GM19463 (cell line): Measurements from ENCODE around the gene GJA4.

Experiments used
- ATAC-seq: cut with Tn5 transposase; IDR thresholded peaks from one replicate; pipeline ENCODE4 v1.9.1; 2021; ENCODE audit warnings: mild to moderate bottlenecking, moderate library complexity; ENCODE audit not compliant: unreplicated experiment

The GJA4 gene

DNA sequence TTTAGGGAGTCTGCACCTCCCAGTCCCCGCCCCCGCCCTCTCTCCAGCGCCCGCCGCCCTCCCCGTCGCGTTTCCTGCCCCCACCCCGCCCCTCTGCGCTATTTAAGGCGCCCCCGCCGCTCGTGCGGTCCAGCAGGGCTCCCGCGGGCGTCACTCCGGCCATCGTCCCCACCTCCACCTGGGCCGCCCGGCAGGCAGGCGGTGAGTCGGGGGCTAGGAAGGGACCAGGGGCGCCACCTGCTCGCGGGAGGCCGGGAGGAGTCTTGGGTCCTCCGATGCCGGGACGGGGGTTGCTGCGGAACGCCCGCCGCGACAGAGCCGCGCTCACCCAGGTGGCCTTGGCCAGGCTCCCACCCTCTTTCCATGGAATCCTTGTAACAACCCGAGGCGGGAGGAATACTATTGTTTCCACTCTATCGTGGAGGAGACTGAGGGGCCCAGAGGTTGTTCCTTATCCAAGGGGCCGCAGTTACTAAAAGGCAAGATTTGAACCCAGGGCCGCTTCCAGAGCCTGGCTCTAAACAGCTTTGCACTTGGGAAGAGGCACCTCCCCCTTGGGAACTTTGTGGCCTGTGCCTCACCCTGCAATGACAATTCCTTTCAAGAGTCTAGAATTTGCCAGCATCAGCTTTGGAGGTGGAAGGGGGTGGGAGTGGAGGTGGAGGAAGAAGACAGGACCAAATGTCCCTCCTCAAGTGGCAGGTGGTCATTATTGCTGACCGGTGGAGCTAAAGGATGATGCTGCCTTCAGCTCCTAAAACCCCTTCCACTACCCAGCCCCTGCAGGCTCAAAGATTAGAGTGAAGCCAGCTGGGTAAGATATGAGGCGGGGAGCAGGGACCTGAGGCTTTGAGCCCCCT is at the start of gene GJA4:
GJA4 (plus strand) TSS at position 132 of the 860 bp plus-strand sequence. CDS start 1,215 bp downstream, outside the sequence.
- ATAC-seq = no peak

DNA sequence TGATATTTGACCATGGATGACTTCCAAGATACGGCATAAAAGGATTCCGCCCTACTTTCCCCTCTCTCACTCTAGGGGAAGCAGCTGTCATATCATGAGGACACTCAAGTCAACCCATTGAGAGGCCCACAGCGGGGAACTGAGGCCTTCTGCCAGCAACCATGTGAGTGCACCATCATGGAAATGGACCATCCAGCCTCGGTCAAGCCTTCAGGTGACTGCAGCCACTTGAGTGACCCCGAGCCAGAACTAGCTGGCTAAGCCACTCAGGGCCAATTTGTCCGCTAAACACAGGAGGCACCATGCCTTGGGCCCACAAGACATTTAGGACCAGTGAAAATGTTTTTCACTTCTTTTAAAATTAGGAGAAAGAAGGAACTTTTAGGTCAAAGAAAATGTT is 49.0 kb upstream of the GJA4 start:
- ATAC-seq = no peak

DNA sequence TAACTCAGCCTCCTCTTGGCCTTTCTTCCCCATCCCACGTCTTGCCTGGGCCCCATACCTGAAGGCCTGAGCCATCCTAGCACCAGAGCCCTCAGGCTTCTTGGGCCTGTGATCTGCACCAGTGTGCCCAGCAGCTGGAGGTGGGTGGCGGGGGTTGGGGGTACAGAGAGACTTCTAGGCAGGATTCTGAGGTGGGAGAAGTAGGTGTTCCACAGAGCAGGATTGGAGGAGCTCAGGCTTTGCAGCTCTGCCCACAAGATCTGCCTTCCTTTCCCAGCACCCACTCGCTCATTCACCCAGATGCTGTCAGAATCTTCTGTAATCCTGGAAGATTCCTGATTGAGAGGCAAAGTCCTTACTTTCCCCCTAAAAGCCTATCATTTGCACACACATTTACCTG is 47.9 kb upstream of the GJA4 start:
- no peak for ATAC-seq

DNA sequence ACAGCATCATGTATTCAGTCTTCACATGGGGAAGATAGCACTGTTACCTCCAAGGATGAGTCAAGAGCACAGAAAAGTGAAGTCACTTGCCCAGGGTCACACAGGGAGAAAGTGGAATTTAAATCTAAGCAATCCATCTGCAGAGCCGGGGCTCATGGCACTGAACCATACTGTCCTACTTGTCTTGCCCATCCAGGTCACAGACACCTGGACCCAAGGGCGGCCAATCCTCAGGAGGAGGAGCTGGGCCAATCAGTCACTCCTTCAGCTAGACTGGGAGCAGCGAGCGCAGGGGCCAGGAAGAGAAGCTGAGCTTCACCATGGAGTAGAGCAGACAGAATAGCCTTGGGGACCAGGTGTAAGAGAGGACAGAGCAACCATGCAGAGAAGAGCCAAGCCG is 47.1 kb upstream of the GJA4 start:
- ATAC-seq = no peak

DNA sequence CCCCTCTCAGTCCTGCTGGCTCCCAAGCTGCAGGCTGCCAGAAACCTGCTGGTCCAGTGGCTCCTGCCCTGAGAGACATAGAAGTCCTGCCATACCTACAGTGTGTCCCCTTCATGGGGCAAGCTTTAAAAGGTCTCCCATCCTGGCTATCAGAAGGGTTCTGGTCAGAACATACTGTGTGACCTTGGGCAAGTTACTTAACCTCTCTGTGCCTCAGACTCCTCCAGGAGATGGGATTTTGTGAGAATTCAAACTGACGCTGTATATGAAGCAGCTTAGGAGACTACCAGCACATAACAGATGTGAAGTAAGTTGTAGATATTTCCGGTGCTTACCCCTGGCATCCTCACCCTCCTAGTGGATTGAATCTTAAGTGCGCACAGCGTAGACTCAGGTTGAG is 46.7 kb upstream of the GJA4 start:
- no peak for ATAC-seq

DNA sequence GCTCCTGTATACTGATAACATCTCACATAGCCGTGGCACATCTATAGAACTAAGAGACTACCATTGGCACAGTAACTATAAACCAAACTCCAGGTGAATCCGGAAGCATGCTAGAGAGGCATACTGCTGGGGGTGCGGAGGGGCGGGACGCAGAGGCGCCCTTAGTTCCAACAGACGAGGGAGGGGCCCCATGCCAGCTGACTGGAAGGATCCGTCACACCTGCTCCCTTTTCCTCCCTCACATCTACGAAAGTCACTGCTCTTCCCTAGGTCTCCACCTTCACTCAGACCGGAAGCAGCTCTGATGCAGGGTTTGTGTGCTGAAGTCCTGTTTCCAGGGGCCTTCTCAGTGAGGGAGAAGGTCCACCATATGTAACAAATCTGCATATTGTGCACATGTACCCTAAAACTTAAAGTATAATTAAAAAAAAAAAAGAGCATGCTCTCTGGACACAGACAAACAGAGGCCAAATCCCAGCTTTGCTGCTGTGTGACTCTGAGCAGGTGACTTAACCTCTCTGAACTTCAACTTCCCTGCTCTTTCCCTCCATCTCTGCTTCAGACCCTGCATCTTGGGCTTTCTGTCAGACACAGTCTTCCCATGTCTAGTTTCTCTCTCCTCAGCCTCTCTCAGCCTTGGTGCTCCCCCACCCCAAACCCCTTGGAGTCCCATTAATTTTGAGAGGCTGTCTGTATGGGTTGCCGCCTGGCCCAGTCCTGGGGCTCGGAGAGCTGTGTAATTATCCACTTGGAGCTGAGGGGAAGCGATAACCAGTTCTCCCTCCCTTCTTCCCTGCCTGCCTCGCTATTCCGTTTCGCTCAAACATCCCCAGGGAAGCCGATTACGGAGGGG is 45.8 kb upstream of the GJA4 start:
- no peak for ATAC-seq

DNA sequence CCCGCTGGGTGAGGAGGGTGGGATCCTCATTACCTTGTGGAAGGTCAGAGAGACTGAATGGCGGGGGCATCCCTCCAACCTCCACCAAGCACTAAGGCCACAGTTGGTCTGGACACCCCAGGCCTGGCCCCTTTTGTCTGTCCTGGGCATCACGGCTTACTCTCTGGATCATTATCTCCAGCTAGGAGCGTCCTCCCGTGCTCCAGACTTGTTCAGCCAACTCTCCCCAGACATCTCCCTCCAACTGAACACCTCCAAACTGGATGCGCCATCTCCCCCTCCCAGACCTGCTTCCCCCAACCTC is 45.2 kb upstream of the GJA4 start:
- ATAC-seq = no peak

DNA sequence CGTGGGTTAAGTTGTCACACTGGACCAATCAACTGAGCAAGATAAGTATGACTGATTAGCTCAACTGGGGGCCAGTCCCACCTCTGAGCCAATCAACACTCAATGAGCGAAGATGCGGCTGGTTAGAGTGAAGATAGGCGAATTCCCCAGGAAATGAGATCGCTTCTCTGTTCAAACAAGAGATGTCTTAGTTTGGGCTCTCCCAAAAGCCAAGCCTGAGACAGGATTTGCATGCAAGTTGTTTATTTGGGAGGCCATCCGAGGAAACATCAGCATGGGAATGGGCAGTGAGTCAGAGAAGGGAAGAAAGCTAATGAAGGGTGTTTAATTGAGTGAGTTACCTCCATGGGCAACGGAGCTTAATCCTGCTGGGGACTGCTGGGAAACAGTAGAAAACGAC is 42.8 kb upstream of the GJA4 start:
- ATAC-seq = no peak

DNA sequence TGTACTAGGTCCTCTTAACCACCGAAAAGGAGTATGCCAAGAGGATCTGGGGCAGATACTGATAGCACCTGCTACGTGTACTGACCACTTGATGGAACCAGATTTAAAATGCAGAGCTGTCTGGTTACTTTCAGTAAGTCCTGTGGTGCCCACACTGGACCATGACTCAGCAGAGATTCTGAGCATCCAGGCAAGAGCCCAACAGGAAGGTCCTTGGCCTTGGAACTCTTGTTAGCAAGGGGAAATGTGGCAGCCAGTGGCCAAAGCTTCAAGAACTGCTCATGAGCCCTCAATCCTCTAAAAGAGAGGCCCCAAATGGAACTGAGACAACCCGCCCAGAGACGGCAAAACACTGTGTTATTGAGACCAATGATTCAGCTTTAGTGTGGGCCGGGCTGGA is 42.2 kb upstream of the GJA4 start:
- ATAC-seq = no peak

DNA sequence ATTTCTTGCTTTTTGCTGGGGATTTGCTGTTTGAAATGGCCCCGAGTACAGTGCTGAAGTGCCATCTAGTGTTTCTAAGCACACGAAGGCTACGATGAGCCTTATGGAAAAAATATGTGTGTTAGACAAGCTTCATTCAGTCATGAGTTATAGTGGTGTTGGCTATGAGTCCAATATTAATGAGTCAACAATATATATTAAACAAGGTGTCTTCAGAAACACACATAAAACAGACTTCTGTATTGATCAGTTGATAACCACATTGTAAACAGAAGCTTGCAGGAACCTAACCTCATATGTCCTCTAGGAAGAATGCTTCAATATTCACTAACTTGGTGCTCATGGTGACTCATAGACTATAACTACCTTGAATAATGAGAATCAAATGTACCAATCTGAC is 39.6 kb upstream of the GJA4 start:
- ATAC-seq = no peak

DNA sequence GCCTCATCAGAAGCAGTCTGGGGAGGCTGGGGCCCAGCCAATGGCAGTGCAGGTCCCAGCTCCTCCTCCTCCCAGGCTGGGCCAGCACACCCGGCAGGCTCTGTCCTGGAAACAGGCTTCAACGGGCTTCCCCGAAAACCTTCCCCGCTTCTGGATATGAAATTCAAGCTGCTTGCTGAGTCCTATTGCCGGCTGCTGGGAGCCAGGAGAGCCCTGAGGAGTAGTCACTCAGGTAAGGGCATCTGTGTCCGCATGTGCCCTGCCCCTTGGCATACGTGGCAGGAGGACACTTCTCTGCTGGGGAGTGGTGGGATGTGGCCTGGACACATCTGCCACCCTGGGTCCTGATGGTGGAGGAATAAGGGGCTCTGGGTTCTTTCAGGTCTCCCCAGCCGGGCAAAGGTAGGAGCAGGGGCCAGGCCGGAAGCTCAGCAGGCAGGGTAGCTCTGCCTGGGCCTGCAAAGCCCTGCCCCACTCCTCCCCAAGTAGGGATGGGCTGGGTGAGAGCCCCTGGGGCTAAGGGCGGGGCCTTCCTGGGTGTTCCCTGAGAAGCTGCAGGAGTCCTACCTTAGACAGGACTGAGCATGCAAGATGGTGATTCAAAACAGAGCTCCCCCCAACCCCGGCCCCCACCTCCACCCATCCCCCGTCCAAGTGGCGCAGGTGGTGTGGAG is 37.7 kb upstream of the GJA4 start, which contains the start of gene GJB5:
GJB5 (plus strand) TSS at position 84 of the 674 bp plus-strand sequence. CDS start 2,284 bp downstream, outside the sequence.
- no peak for ATAC-seq

DNA sequence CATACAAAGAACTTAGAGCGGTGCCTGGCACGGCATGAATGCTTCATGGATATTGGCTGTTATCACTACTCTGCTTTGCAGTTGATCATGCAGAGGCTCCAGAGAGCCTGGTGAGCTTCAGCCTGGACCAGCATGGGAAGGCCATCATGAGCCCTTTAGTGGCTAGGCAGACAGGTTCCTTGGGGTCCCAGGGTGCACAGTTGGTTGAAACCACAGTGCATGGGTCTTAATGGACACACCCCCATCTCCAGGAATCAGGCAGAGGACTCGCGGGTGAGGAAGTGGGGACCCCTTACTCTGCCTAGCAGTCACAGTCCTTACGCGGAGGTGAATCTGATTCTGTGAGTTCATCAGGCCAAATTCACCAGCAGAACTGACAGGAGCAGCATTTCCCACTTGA is 36.8 kb upstream of the GJA4 start:
- ATAC-seq = no peak

DNA sequence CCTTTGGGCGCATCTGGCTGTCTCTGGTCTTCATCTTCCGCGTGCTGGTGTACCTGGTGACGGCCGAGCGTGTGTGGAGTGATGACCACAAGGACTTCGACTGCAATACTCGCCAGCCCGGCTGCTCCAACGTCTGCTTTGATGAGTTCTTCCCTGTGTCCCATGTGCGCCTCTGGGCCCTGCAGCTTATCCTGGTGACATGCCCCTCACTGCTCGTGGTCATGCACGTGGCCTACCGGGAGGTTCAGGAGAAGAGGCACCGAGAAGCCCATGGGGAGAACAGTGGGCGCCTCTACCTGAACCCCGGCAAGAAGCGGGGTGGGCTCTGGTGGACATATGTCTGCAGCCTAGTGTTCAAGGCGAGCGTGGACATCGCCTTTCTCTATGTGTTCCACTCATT is 35.4 kb upstream of the GJA4 start:
- ATAC-seq = no peak

DNA sequence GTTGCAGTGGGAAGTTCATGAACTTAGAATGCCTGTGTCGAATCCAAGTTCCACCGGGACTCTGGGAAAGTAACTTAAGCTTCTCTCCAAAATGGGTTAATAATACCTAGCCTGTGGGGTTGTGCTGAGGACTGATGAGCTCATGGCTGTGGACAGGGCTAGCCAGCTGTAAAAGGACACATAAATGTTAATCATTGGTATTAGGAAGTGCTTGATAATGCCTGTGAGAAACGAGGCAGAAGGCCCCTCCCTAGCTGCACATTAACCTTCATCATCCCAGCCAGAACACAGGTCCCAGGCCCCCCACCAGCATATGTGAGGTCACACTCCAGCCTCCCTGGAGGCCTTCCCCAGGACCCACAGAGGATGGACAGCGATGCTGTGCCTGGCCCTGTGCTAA is 34.0 kb upstream of the GJA4 start:
- ATAC-seq = no peak

DNA sequence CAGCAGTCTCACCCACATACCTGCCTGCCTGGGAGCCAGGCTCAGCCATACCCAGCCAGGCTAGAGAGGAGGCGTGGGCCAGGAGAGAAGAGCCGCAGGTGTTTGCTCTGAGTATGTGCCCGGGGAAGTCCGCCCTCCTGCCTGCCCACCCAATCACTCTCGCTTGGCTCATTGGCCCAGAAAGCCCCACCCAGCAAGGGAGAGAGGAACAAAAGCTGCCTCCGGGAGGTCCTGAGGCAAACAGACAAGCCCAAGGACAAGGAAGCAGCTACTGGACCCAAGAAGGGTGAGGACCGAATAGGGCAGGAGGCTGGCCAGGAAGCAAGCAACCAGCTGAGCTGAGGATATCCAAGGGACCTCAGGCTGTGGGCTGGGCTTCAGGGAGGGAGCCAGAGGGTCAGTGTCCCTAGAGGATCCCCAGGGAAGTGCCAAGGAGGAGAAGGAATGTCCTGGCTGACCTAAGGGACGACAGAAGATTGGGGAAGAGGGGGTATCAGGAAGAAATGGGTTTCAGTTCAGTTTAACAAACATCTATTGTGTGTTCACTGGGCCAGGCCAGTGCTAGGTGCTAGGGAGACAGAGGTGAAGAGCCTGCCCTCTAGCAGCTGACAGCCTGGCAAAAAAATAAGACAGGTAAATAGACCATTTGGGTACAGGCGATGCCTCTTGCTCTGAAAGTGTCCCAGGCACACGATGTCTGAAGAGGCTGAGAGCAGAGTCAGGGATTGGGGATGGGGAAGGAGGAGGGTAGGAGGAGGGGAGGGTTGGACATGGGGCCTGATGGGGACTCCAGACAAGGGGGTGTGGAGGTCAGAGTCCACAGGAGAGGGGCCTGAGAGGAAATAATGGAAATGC is 33.1 kb upstream of the GJA4 start, which contains the start of gene GJB4:
GJB4 (plus strand) TSS at position 238 of the 855 bp plus-strand sequence. CDS start 1,515 bp downstream, outside the sequence.
- ATAC-seq = no peak

DNA sequence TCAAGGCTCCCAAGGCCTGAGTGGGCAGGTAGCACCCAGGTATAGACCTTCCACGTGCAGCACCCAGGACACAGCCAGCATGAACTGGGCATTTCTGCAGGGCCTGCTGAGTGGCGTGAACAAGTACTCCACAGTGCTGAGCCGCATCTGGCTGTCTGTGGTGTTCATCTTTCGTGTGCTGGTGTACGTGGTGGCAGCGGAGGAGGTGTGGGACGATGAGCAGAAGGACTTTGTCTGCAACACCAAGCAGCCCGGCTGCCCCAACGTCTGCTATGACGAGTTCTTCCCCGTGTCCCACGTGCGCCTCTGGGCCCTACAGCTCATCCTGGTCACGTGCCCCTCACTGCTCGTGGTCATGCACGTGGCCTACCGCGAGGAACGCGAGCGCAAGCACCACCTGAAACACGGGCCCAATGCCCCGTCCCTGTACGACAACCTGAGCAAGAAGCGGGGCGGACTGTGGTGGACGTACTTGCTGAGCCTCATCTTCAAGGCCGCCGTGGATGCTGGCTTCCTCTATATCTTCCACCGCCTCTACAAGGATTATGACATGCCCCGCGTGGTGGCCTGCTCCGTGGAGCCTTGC is 31.5 kb upstream of the GJA4 start:
- ATAC-seq = no peak

DNA sequence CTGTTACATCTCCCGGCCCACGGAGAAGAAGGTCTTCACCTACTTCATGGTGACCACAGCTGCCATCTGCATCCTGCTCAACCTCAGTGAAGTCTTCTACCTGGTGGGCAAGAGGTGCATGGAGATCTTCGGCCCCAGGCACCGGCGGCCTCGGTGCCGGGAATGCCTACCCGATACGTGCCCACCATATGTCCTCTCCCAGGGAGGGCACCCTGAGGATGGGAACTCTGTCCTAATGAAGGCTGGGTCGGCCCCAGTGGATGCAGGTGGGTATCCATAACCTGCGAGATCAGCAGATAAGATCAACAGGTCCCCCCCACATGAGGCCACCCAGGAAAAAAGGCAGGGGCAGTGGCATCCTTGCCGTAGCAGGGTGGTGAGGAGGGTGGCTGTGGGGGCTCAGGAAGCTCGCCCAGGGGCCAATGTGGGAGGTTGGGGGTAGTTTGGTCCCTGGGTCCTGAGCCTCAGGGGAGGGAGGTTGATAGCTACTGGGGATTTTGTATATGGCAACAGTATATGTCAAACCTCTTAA is 31.0 kb upstream of the GJA4 start:
- no peak for ATAC-seq

DNA sequence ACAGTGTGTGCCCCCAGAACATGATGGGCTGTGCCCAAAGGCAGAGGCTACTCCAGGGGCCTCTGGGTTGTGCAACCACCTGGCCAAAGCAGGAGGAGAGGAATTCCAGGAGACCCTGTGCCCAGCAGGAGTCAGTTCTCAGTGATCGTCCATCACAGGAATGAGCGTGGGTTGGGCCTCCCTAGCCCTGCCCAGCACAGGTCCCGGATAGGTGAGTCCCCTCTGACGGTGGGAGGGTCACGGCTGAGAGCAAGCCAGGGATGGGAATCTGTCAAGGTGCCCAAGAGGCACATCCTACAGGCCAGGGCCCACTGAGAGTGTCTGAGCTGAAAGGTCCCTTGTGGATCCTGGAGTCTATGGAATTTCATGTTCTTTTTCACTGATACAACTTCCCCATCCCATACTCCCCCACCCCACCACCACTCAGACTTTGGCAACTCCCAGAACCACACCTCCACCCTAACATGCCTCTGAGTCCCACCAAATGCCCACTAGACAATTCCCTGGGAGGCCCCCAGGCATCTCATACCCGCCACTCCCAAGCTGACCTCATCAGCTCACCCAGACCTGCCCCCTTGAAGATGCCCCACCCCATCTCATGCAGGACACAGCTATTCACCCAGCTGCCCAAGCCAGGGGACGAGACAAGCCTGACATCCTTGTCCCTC is 30.2 kb upstream of the GJA4 start:
- ATAC-seq = no peak

DNA sequence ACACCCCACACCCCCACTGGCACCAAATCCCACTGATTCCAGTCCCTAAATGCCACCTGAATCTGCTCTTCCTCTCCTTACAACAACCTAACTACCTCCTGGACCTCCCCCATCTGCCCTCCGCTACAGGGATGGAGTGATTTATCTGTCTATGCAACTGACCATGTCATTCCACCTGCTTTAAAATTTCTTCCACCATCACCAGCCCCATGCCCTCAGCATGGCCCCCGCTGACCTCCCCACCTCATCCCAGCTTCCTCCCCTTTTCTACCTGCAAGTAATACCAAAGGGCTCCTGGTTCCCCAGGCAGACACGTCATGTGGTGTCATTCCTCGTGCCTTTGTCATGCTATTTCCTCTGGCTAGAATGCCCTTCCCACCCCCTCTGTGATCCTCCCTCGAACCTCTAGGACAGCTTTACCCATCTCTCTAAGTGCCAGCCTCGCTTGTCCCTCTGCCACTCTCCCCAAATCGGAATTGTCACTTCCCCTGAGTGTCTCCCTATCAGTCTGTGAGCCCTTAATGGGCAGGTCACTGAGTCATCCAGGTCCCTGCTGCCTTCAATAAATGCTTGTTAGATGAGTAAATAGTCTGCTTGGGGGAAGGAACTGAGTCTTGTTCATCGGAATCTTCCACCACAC is 29.5 kb upstream of the GJA4 start:
- ATAC-seq = no peak
